ENCODE results near the gene KIF23.
A peak's percentile ranks its signal among the peaks of the same experiment; 100 is the strongest.
"Not testable (repeated sequence)": the region's sequence is repeated elsewhere in the genome, so short reads cannot be mapped to it uniquely, and the experiment has no call there.

KIF23 gene

DNA sequence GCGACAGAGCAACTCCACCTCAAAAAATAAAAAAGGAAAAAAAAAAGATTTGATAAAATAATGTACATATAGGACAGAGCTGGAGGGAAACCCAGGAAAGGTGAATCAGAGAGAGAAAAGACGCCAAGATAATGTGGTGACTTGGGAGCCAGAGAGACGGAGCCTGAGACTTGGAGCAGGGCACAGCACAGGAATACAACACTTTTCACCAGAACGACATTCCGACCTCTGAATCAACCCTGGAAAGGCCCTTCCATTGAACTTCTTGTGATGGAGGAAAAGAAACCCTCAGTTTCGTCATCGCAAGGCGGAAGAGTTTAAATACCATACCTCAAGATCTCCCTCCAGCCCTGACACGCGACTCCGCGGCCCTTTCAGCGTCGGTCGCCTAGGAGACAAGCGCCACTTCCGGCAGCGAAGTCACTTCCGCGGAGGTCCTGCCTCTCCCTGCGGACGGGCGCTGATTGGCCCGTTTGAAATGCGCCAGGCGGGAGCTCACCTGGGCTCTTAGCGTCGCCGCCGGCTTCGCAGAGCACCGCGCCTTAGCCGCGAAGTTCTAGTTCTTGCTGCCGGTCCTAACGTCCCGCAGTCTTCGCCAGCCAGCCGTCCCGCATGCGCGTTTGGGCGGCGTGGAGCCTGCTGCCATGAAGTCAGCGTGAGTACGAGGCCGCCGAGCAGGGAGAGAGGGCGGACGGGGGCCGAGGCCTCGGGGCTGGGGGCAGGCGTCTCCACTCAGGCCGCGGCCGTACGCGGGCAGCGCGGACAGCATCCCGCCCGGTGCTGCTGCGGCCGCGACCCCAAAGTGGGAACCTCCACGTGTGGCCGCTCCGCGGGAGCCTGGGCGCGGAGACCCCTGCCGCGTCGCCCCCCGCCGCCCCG lies at the start of gene KIF23:
KIF23 (plus strand) TSS at position 528 of the 879 bp plus-strand sequence; CDS start at position 645, 117 bp downstream.
- DNase-seq, result peak; percentile 97

DNA sequence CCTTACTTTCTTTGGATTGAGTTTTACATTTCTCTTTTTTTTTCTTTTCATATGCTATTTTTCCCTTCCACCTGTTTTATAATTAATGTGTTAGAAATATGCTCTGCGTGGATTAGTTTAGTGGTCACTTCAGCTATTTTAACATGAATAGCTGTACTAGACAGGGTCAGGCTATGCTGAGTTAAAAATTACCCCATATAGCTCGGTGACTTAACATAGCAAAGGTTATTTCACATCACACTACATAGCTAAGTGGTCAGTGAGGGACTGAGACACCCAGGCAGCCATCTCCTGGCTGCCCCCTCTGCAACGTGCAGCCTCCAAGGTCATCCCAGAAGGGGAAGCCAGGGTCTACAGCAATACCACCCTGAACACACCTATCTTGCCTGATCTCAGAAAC lies 46.9 kb upstream of the KIF23 start:
- no peak for DNase-seq

DNA sequence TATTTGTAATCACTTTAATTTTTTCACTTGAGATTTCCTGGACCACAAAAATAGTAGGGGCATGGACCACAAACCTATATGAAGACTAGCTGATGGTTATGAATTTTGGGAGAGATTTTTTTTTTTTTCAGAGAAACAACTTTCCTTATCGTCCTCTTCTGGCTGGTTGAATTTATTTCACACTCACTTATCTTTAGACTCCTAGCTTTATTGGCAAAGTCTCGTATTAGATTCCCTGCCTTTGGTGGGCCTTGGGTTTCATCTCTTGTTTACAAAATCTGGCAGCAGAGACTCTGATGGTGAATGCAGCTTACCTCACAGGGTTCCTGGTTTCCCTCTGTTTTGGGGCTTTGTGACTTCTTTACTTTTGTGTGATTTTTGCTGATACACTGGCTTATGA lies 44.5 kb upstream of the KIF23 start:
- no peak for DNase-seq

DNA sequence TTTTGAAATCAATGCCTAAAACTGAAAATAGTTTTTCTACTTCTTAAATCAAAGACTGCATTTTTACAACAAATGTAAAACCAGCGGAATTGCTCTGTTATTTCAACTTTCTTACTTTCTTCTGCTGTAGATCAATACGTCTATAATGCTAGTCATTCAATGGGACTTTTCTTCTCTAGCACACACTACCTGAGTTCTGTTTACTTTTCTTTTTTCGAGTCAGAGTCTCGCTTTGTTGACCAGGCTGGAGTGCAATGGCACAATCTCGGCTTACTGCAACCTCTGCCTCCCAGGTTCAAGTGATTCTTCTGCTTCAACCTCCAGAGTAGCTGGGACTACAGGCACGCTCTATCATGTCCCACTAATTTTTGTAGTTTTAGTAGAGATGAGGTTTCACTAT lies 40.7 kb upstream of the KIF23 start:
- DNase-seq, result no peak

DNA sequence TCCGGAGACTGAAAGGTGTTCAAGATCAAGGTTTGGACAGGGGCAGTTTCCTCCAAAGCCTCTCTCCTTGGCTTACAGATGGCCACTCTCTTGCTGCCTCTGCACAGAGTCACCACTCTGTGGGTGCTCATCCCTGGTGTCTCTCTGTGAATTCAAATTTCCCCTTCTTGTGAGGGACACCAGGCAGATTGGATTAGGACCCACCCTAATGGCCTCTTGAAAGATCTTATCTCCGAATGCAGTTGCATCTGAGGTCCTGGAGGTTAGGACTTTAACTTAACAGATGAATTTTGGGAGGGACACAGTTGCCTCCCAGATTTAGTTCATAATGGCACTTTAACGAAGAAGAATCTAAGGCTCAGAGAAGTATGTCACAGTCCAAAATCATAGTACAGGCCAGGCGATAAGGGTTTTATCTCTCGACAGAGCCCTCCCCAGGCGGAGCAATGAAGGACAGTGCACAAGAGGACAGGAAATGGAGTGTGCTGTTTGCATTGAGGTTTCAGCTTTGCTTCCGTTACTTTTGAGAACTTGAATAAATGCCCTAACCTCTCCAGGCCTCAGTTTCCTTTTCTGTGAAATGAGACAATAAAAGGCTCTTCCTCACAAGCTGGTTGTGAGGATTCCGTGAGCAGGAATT lies 38.9 kb upstream of the KIF23 start:
- DNase-seq, result no peak

DNA sequence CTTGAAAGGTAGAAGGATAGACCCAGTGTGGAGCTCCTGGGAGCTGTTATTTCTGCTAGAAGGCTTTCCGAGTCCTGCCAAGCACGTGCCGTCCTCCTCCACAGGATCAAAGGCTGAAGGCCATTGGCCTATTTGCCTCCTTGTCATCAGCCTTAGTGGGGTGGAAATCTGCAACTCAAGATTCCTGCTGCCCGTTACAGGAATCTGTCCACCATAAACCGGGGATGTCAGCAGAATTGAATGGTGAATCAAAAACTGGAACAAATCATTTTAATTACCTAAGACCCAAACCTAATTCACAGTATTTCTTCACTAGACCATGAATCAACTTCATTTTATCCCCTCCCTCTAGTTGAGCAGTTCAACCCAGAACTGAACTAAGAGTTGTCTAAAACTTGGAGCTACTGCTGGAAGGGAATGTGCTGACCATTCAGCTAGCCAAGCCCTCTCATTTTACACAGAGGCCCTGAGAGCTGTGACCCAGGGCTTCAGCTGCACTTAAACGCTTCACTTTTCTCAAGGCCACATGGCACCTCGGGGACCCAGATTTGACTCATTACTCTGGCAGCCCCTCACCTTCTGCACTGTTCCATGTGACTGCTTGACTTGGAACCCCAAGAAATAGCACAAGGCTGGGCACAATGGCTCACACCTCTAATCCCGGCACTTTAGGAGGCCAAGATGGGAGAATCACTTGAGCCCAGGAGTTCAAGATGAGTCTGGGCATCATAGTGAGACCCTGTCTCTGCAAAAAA lies 36.8 kb upstream of the KIF23 start:
- DNase-seq, result no peak

DNA sequence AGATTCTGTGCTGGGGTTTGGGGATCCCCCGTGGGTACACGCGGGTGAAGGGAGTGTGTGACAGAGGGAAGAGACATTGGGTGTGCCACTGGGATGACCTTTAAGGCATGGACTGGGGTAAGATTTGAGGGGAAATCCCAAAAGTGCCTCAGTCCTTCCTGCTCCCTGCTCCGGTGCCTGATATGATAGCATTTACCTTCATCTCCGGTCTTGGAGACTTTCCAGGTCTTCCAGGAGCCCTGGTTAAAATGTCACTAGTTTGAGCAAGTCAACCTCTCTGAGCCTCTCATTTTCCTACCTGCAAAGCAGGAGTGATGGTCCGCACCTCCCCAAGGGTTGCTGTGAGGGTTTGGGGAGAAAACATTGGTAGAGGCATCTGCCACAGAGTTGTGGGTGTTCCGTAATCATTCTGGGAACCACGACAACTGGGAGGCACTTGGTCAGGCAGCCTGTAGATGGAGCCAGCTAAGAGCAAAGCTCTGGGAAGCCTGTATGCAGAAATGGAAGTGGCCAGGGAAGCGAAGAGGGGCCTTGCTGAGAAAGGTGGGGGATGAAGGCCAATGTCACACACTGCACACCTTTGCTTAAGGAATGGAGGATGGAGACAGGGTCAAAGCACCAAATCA lies 33.9 kb upstream of the KIF23 start:
- no peak for DNase-seq

DNA sequence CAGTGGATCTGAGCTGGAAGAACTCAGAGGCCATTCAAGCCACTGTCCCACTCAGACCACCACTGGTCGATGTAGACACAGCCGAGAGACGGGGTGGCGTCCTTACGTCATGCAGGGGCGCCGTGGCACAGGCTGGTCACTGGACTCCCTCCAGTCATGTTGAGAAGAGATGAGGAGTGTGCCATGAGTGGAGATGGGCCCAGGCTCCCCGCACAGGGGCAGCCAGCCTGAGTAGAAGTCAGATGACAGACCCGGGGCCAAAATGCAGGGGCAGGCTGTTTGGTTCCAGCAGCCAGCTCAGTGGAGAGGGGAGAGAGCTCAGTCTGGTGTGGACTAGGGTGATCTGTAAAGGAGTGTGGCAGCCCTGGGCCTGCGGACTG lies 33.4 kb upstream of the KIF23 start:
- DNase-seq, result no peak

DNA sequence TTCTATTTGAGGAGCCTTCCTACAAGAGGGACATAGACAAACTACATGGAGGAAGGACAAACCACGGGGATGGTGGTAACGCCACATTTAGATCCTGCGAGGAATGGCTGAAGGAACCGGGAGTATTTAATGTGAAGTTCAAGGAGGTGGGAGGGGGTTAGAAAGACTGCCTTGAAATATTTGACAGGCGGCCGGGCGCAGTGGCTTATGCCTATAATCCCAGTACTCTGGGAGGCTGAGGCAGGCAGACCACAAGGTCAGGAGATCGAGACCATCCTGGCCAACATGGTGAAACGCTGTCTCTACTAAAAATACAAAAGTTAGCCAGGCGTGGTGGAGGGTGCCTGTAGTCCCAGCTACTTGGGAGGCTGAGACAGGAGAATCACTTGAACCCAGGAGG lies 32.0 kb upstream of the KIF23 start:
- DNase-seq, result not testable (repeated sequence)

DNA sequence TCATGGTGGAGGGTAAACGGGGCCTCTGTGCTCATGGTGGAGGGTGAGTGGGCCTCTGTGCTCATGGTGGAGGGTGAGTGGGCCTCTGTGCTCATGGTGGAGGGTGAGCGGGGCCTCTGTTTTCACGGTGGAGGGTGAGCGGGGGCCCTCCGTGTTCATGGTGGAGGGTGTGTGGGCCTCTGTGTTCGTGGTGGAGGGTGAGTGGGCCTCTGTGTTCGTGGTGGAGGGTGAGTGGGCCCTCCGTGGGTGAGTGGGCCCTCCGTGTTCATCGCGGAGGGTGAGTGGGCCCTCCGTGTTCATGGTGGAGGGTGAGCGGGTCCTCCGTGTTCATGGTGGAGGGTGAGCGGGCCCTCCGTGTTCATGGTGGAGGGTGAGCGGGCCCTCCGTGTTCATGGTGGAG lies 30.1 kb upstream of the KIF23 start:
- DNase-seq, result not testable (repeated sequence)

DNA sequence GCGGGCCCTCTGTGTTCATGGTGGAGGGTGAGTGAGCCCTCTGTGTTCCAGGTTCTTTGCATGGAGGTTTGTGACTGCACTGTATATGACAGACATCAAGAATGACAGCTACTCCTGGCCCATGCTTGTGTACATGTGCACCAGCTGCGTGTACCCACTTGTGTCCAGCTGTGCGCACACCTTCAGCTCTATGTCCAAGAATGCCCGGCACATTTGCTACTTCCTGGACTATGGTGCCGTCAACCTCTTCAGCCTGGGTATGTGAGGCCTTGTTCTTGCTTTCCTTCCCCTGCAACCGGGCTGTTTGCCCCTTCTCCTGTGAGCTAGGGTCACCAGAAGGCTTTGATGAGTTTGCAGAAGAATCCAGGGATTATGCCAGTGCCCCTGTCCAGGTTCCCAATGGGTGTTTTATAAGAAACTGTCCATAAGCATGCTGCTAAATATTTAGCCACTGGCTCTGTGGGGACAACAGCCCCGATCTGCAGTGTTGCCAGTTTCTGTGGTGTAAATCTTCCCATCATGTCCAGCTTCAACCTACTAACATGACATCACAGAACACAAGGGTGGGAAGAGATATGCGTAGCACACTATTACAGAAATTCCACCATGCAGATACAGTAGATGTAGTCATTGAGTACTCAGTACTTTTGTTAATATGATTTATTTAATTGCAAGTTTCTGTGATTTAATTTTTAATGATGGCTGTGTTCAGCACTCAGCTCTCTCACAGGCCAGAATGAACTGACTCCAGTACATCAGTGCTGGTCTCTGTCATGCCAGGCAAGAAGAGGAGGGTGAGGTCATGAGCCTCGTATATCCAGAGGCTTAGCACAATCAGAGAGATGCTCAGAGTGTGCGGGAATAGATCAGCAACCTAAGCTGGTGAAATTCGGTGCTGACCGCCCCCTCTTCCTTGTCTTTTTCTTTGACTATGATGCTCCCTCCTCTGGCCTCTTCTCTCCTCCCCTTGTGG lies 29.2 kb upstream of the KIF23 start:
- no peak for DNase-seq

DNA sequence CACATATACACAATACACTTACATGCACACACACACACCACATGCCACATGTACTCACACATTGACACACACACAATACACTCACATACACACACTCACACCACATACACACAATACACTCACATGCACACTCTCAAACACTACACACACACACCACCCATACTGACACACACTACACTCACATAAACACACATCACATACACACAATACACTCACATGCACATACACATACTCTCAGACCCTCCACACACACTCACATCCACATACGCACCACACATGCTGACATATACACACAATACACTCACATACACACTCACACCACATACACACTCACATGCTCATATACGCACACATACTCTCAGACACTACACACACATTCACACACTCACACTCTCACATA lies 28.3 kb upstream of the KIF23 start:
- DNase-seq, result no peak

DNA sequence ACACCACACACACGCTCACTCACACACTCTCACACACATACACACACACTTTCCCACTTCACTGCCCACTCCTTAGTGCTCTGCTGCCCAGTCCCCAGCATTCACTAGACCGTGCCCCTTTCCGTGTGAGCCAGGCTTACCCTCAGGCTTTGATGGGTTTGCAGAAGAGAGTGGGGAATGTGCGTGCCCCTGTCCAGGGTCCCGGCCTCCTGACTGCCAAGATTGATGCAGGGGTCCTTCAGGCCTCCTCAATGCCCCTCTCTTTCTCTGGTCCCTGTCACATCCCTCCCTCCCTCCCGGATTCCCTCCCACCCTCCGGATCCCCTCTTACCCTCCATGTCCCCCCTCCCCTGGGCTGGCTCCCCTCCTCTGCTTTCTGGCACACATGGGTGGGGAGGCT lies 27.9 kb upstream of the KIF23 start:
- DNase-seq, result no peak

DNA sequence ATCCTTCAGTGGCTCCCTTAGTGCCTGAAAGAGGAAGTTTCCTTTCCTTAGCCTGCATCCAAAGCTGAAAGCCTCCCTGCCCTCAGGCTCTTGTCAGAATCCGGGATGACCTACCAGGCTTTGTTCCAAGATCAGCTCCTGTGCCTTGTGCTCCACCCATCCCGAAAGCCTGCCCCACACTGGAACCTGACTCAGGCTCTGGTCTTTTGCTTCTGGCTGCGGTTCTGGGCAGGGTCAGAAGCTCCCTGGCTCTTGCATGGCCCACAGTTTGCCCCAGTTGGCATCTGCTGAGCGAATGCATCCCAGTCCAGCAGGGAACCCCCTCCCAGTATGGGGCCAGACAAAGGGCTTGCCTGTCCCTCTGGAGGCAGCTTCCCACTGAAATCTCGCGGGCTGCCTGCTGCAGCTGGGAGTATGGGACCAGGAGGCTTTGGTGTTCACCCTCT lies 25.9 kb upstream of the KIF23 start:
- no peak for DNase-seq

DNA sequence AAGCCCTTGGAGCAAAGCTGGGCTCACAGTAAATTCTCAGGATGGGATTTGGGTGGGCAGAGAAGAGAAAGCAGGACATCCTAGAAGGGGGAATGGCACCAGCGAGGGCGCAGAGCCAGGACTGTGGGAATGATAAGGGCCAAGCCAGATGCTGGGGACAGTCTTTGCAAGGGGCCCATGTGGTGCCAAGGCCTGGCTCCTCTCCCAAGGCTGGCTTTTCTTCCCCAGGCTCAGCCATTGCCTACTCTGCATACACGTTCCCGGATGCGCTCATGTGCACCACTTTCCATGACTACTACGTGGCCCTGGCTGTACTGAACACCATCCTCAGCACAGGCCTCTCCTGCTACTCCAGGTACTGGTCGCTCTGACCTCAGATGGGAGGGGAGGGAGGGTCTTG lies 24.7 kb upstream of the KIF23 start:
- DNase-seq, result no peak

DNA sequence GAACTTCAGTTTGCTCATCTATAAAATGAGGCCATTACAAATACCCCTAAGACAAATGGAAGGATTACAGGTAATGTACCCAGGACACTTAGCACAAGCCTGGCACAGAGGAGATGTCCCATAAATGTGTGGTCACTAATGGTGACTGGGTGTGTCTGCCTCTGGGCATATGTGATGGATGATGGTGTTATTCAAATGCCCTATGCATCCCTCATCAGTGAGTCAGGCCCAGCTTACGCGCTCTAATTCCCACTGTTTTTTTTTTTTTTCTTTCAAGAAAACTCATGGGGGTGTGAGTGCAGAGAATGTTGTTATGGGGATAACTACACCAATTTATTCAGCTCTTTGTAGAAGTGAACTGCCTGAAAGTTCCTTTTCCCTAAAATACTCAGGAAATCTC lies 23.6 kb upstream of the KIF23 start:
- no peak for DNase-seq

DNA sequence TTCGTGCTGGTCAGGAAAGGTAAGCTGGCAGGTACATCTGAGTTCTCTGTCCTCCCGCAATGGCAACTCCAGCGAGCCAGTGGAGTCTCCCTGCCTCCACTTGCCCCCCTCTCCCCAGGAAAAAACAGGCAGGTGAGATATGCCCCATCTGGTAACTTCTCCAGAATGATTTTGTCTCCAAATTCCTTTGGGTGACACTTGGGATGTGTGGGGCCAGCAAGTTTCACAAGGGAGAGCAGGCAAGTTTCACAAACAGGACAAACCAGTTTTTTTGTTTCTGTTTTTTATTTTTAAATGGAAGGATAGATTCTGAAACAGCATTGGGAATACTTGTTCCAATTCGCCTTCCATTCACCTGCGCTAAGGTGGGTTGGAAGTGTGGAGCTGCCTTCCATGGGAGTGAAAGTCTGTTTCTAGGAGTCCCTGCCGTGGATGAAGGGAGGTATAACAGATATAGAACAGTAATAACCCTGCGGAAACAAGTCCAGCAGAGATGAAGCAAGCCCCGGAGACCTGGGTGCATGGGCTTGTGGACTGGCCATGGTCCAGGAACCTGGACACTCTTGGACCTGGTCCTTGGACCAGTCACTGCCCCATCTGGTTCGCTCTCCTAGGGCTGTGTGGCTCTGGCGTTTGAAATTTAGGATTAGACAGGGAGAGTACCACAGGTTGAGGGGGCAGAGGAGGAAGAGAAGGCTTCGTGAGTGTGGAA lies 22.9 kb upstream of the KIF23 start:
- DNase-seq, result no peak

DNA sequence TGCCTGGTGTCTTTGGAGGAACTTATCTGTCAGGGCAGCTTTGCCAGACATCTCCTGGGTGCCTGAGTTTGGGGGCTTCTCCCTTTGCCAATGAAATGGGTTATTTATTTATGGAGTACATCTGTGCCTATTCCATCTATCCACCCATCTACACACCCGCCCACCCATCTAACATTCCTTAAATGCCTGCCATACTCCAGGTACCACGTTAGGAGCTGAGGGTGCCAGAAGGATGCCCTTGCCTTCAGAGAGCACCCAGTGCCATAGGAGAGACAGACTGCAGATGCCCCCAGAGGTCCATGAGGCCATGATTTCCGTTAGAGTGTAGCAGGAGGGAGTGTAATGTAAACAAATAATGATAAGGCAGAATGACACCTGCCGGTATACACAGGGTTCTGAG lies 21.8 kb upstream of the KIF23 start:
- no peak for DNase-seq

DNA sequence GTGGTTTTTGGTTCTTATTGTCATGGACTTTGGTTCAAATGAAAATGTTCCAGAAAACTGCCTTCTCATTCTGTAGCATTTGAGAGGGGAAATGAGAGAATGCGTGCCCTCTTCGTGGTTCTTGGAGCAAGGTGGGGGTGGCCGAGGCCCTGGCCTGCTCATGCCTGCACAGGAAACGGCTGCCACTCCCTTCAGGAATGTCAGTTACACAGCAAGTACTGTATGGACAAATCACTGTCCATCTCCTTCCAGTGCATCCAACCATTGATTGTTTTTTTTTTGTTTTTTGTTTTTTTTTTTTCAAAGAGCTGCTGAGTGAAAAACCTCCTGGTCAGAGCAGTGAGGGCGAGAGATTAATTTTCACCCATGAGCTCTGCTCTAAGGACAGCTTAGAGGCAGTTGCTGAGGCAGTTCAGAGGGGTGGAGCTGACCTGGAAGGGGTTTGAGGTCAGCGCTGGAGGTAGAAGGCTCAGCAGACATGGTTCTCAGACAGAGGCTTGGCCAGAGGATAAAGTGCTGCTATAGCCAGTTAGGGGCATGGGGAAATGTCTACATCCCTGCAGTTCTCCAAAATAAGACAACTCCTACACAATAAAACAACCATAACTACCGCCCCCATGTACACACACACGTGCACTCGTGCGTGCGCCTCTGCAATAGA lies 20.2 kb upstream of the KIF23 start:
- DNase-seq, result no peak

DNA sequence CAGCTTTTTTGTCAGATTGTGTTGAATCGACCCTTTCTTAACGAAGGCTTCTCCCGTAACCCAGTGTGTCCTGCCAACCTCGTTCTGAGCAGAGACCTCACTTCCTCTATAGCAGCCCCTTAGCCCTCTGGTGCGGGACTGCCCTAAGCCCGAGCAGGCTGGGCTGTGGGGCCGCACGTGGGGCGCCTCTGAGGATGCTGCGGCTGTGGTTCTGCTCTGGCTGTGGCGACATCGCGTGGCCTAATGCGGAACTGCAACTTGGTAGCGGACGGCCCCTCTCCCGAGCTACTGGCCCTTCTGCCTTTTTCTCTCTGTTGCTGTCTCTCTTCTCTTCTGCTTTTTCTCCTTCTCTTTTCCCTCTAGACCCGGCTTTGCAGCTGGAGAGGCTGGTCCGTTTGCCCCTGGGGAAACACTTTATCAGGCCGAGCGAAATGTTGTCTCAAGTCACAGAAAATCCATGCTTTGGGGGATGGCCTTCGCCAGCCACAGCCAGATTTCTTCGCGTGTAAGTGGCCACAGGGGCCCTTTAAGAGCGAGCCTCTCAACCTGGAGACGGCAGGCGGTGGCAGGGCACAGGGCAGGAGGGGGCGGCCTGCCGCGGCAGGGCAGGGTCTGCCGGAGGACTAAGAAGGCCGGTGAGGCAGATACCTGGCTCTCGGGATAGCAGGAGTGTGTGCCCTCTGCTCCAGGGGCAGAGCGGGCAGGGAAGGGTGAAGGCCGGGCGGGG lies 19.4 kb upstream of the KIF23 start:
- DNase-seq, result peak; percentile 87

All from activated CD4-positive, alpha-beta T cell treated with anti-CD3 and anti-CD28 coated beads, Interleukin-10, Interleukin-2, amounts not matched to agents 100 ng/mL and 50 ng/mL, durations not matched to agents 16 hours and 8 hours (primary cell).